ENCODE results near the gene FAM83E. TPM values are rescaled to one million over a fixed set of nuclear protein-coding genes. Genes with fewer than 3 reads are reported as not detected.

Gene FAM83E
- total and polyA plus RNA-seq, 2 of the 8 experiments (the other 6 are each of a cell fraction or from before 2014, with no cell fraction given) = 1.8 to 5.3 TPM

GRCh38 chr19:48645620-48646000 is 30.7 kb upstream of the FAM83E start:
- no peak for FAIRE-seq
- no peaks in the 10 kb centered on the region for H3K36me3 ChIP-seq (ENCODE audit: control insufficient read depth in 2 of 4, insufficient read depth in 4 of 4, low read length in 3 of 4)
- H3K56ac ChIP-seq (replicated peaks; ENCODE audit: insufficient read length, low read depth, low read length) = peak overlapping the region; percentile 75
- no peaks in the 10 kb centered on the region for H3K27me3 ChIP-seq (replicated peaks in 1 of 4; ENCODE audit: control insufficient read depth in 3 of 4, extremely low read depth in 1 of 4, insufficient read depth in 3 of 4, low read length in 3 of 4)
- WGBS, 2 experiments (ENCODE audit: extremely low coverage in 1 of 2, insufficient coverage in 1 of 2, insufficient read length in 1 of 2, insufficient replicate concordance in 2 of 2, low coverage in 1 of 2, low lambda C conversion rate in 2 of 2, missing lambda C conversion rate in 1 of 2) = 0% methylated on average over 5 of the region's 6 CpGs; no CpG with 5 or more reads in 1 of the 2 experiments
- peak overlapping the region; percentile 89 to 98 for H3K4me2 ChIP-seq (ENCODE audit: insufficient read depth in 1 of 2, low read depth in 2 of 2, low read length in 2 of 2)
- H2BK15ac ChIP-seq (ENCODE audit: low read length) = peak overlapping the region; percentile 99; the same call in 1 of the 2 replicates
- no peak overlapping the region for H2AFZ ChIP-seq (ENCODE audit: low read length)
- peak overlapping the region; percentile 78 for H3K27ac ChIP-seq (ENCODE audit: low read depth, low read length)
- POLR2A ChIA-PET (ENCODE audit: partially characterized antibody) = interaction anchor here (0.9 to 2.9 kb wide), 39 partner anchors 8 to 318 kb away, joined by 3 to 27 read pairs (median 5); partner anchors contain the start of genes FAM83E, FUT2, HSD17B14 and IZUMO1
- H4K5ac ChIP-seq (ENCODE audit: insufficient read length, low read depth, low read length) = peak overlapping the region; percentile 76
- peak overlapping the region; percentile 94 for H4K91ac ChIP-seq (replicated peaks; ENCODE audit: insufficient read length, low read length)
- H3K23me2 ChIP-seq (ENCODE audit: low read depth, low read length) = peaks cover 11% of the 10 kb centered on the region
- H2BK12ac ChIP-seq (ENCODE audit: low read depth, low read length) = peak overlapping the region; percentile 84
- H4K20me1 ChIP-seq (replicated peaks in 1 of 2; ENCODE audit: control insufficient read depth in 1 of 2, insufficient read depth in 2 of 2, low read length in 2 of 2) = no peaks in the 10 kb centered on the region
- H3K14ac ChIP-seq (ENCODE audit: insufficient read length) = peak overlapping the region; percentile 44
- peak overlapping the region; percentile 72 for H2BK20ac ChIP-seq (ENCODE audit: low read length)
- peak overlapping the region; percentile 22 for H4K8ac ChIP-seq (ENCODE audit: extremely low read depth, insufficient read depth, low read length)
- peaks cover 0 to 7% (median 1%) of the 10 kb centered on the region in 4 experiments; a peak in 4 of 7 replicates for H3K4me1 ChIP-seq (replicated peaks in 1 of 4; ENCODE audit: control insufficient read depth in 3 of 4, insufficient read depth in 4 of 4, low read length in 3 of 4)
- peak overlapping the region; percentile 14 for H2BK120ac ChIP-seq (replicated peaks; ENCODE audit: low read depth, low read length)
- peak overlapping the region in 3 of 4 experiments; percentile 40 to 73 (median 43); a peak in 6 of 7 replicates for H3K9ac ChIP-seq (replicated peaks in 1 of 4; ENCODE audit: extremely low read depth in 1 of 4, low read depth in 3 of 4, low read length in 3 of 4)
- no peaks in the 10 kb centered on the region for H3K9me3 ChIP-seq (ENCODE audit: insufficient read depth in 2 of 2, low read depth in 1 of 2, low read length in 1 of 2)
- peak overlapping the region; percentile 99 for H2BK5ac ChIP-seq (ENCODE audit: low read depth, low read length)
- H3K4ac ChIP-seq (replicated peaks; ENCODE audit: insufficient read length, low read depth, low read length) = peak overlapping the region; percentile 62
- peak overlapping the region; percentile 75; the same call in 1 of the 2 replicates for H2AK5ac ChIP-seq (ENCODE audit: low read depth, low read length)
- H3K23ac ChIP-seq (ENCODE audit: insufficient read length) = no peak overlapping the region
- H3K4me3 ChIP-seq (ENCODE audit: extremely low read depth in 1 of 4, insufficient read depth in 2 of 4, low read depth in 3 of 4, low read length in 4 of 4) = peak overlapping the region; percentile 68 to 84 (median 82)
- no peaks in the 10 kb centered on the region for H3K79me1 ChIP-seq (ENCODE audit: low read depth, low read length)
- CTCF ChIA-PET (ENCODE audit: partially characterized antibody) = interaction anchor here (0.6 to 3.4 kb wide), 31 partner anchors 9 to 327 kb away, joined by 3 to 26 read pairs (median 4); partner anchors contain the start of genes BCAT2, FUT1 and FUT2
- peak in 1 of 2 experiments; percentile 74 for DNase-seq (ENCODE audit: low read depth in 1 of 2, low spot score in 2 of 2)
- H3K18ac ChIP-seq (ENCODE audit: extremely low read depth, low read length) = peak overlapping the region; percentile 63
- H3K79me2 ChIP-seq (ENCODE audit: control insufficient read depth in 1 of 2, insufficient read depth in 2 of 2, low read length in 2 of 2) = peaks cover 0 to 11% of the 10 kb centered on the region in 2 experiments; a peak in 2 of 4 replicates
- TF ChIP-seq KDM1A (IDR thresholded peaks at IDR 0.05; ENCODE audit: borderline replicate concordance, low read length) (no peak), TCF12 (IDR thresholded peaks at IDR 0.05; ENCODE audit: low read depth, low read length) (no peak), SIRT6 (IDR thresholded peaks at IDR 0.05; ENCODE audit: low read length) (no peak), KDM4A (IDR thresholded peaks at IDR 0.05; ENCODE audit: low read depth, low read length, severe bottlenecking) (peak; percentile 48), SRF (IDR thresholded peaks at IDR 0.05; ENCODE audit: low read depth, low read length) (no peak), SAP30 (IDR thresholded peaks at IDR 0.05; ENCODE audit: insufficient read depth, insufficient replicate concordance, low read length) (no peak), TAF1 (IDR thresholded peaks at IDR 0.05; ENCODE audit: low read depth, low read length) (peak; percentile 34; the same call in 1 of the 2 replicates), CTCF (IDR thresholded peaks at IDR 0.05; ENCODE audit: control extremely low read depth in 1 of 3, insufficient read depth in 1 of 3, low read depth in 1 of 3, low read length in 3 of 3) (no peak), CTBP2 (IDR thresholded peaks at IDR 0.05; ENCODE audit: borderline replicate concordance, insufficient read depth, insufficient read length, low read length) (no peak)
